IMR-90 (cell line): Measurements from ENCODE around the gene LRRC15. TPM values are rescaled to one million over a fixed set of nuclear protein-coding genes. Genes with fewer than 3 reads are reported as not detected.

Source experiments
- ATAC-seq: fragments of 200-7000 bp; cut with Tn5 transposase; 2 replicates; pipeline ENCODE4 v1.9.1; 2020; ENCODE audit warnings: low read depth, mild to moderate bottlenecking, moderate library complexity
- BruUV-seq: library from RNA; stranded (reverse); fragments of 400-500 nt; replicated peaks from 2 replicates; lab custom pipeline; 2021; lab: Mats Ljungman, UMichigan
- CTCF ChIA-PET: fragments of 300-600 bp; formaldehyde crosslinking; extraction: SDS; loops from one replicate; lab custom pipeline; 2021; ENCODE audit warnings: antibody characterized with exemption; lab: Yijun Ruan, JAX
- POLR2A ChIA-PET: fragments of 300-600 bp; sonication (Branson Sonifier 250); formaldehyde crosslinking; loops from one replicate; lab custom pipeline; 2022; ENCODE audit warnings: antibody characterized with exemption; ENCODE audit not compliant: unreplicated experiment; lab: Charles Lee
- DNase-seq: peaks from one replicate; pipeline ENCODE4 v3.0.0; 2013
- H2AFZ ChIP-seq: replicated peaks from 2 replicates; pipeline ENCODE3; 2013; ENCODE audit warnings: low read length, mild to moderate bottlenecking; ENCODE audit not compliant: poor library complexity
- H2AK5ac ChIP-seq: 2 replicates; pipeline ENCODE4 v1.6.1; 2013; ENCODE audit warnings: low read depth, low read length, inconsistent platforms
- H2AK9ac ChIP-seq: replicated peaks from 2 replicates; pipeline ENCODE3; 2013; ENCODE audit warnings: mild to moderate bottlenecking, low read depth, low read length, moderate library complexity; ENCODE audit not compliant: poor library complexity
- H2BK120ac ChIP-seq: 2 replicates; pipeline ENCODE4 v1.6.1; 2013; ENCODE audit warnings: low read depth, low read length, inconsistent platforms
- H2BK15ac ChIP-seq: 3 replicates; pipeline ENCODE4 v1.6.1; 2013; ENCODE audit warnings: low read depth, low read length, inconsistent platforms
- H2BK20ac ChIP-seq: 2 replicates; pipeline ENCODE4 v1.6.1; 2013; ENCODE audit warnings: low read depth, mild to moderate bottlenecking, inconsistent platforms, low read length, moderate library complexity
- H2BK5ac ChIP-seq: 2 replicates; pipeline ENCODE4 v1.6.1; 2013; ENCODE audit warnings: mild to moderate bottlenecking, low read depth, low read length, inconsistent platforms; ENCODE audit not compliant: poor library complexity, severe bottlenecking
- H3K14ac ChIP-seq: replicated peaks from 2 replicates; pipeline ENCODE4 v1.6.1; 2013; ENCODE audit warnings: low read depth, low read length, inconsistent platforms
- H3K18ac ChIP-seq: 2 replicates; pipeline ENCODE4 v1.6.1; 2013; ENCODE audit warnings: low read depth, low read length, control low read depth
- H3K23ac ChIP-seq: 2 replicates; pipeline ENCODE4 v1.6.1; 2013; ENCODE audit warnings: low read depth, low read length, inconsistent platforms
- H3K27ac ChIP-seq: 2 replicates; pipeline ENCODE4 v1.5.1; 2013; ENCODE audit warnings: mild to moderate bottlenecking, control low read depth, low read length; ENCODE audit not compliant: insufficient read depth
- H3K27me3 ChIP-seq: 2 replicates; pipeline ENCODE4 v1.6.1; 2013; ENCODE audit warnings: low read length; ENCODE audit not compliant: control insufficient read depth, insufficient read depth
- H3K36me3 ChIP-seq: 2 replicates; pipeline ENCODE4 v1.6.1; 2013; ENCODE audit warnings: low read length, mixed read lengths; ENCODE audit not compliant: control insufficient read depth, insufficient read depth
- H3K4ac ChIP-seq: 2 replicates; pipeline ENCODE4 v1.6.1; 2013; ENCODE audit warnings: low read depth, low read length, inconsistent platforms
- H3K4me1 ChIP-seq: 2 replicates; pipeline ENCODE4 v1.6.1; 2013; ENCODE audit warnings: low read length, mixed read lengths; ENCODE audit not compliant: control insufficient read depth, insufficient read depth
- H3K4me2 ChIP-seq: 2 replicates; pipeline ENCODE4 v1.6.1; 2013; ENCODE audit warnings: low read depth, mild to moderate bottlenecking, control low read depth, low read length, moderate library complexity
- H3K4me3 ChIP-seq: 2 replicates; pipeline ENCODE4 v1.5.1; 2013; ENCODE audit warnings: low read depth, mild to moderate bottlenecking, control low read depth, low read length, moderate library complexity; ENCODE audit not compliant: insufficient read depth
- H3K56ac ChIP-seq: 2 replicates; pipeline ENCODE4 v1.6.1; 2013; ENCODE audit warnings: low read length, inconsistent platforms; ENCODE audit not compliant: insufficient read depth; ENCODE audit errors: extremely low read depth
- H3K79me1 ChIP-seq, 2 experiments: 2 replicates each; pipeline ENCODE4 v1.6.1; 2013; ENCODE audit warnings: low read length in 2 of 2, inconsistent platforms in 1 of 2, low read depth in 1 of 2
- H3K9ac ChIP-seq: 2 replicates; pipeline ENCODE4 v1.6.1; 2013; ENCODE audit warnings: low read depth, low read length, control low read depth
- H3K9me1 ChIP-seq: 2 replicates; pipeline ENCODE4 v1.6.1; 2013; ENCODE audit warnings: low read length, inconsistent platforms; ENCODE audit not compliant: insufficient read depth
- H3K9me3 ChIP-seq: 2 replicates; pipeline ENCODE4 v1.6.1; 2013; ENCODE audit warnings: low read length; ENCODE audit not compliant: control insufficient read depth, insufficient read depth
- H4K20me1 ChIP-seq: 2 replicates; pipeline ENCODE4 v1.6.1; 2013; ENCODE audit warnings: low read length, inconsistent platforms; ENCODE audit not compliant: insufficient read depth
- H4K5ac ChIP-seq: 2 replicates; pipeline ENCODE4 v1.6.1; 2013; ENCODE audit warnings: mild to moderate bottlenecking, low read depth, low read length, control low read depth
- H4K8ac ChIP-seq, 2 experiments: 2 replicates each; pipeline ENCODE4 v1.6.1; 2013; ENCODE audit warnings: low read depth in 2 of 2, low read length in 2 of 2, control low read depth in 1 of 2, inconsistent platforms in 1 of 2
- H4K91ac ChIP-seq: 2 replicates; pipeline ENCODE4 v1.6.1; 2013; ENCODE audit warnings: low read depth, low read length, inconsistent platforms; ENCODE audit not compliant: insufficient read depth
- BHLHE40 ChIP-seq: fragments of 150-350 bp; IDR thresholded peaks from 2 replicates; pipeline ENCODE4 v1.6.1; 2016; ENCODE audit warnings: mild to moderate bottlenecking, low read depth, low read length
- CEBPB ChIP-seq: IDR thresholded peaks from 2 replicates; pipeline ENCODE4 v1.6.1; 2012; ENCODE audit warnings: low read depth, low read length, improper control_type of control experiment
- CHD1 ChIP-seq: IDR thresholded peaks from 2 replicates; pipeline ENCODE4 v1.6.1; 2012; ENCODE audit warnings: low read depth, low read length, improper control_type of control experiment
- FOS ChIP-seq: fragments of 150-350 bp; IDR thresholded peaks from 2 replicates; pipeline ENCODE4 v1.6.1; 2016; ENCODE audit warnings: low read depth, low read length
- MAFK ChIP-seq: IDR thresholded peaks from 2 replicates; pipeline ENCODE4 v1.6.1; 2012; ENCODE audit warnings: low read depth, low read length, improper control_type of control experiment
- MAZ ChIP-seq: IDR thresholded peaks from 2 replicates; pipeline ENCODE4 v1.6.1; 2012; ENCODE audit warnings: low read depth, mild to moderate bottlenecking, low read length, improper control_type of control experiment, moderate library complexity, borderline replicate concordance
- MXI1 ChIP-seq: IDR thresholded peaks from 2 replicates; pipeline ENCODE4 v1.6.1; 2012; ENCODE audit warnings: low read depth, mild to moderate bottlenecking, low read length, moderate library complexity, borderline replicate concordance
- NFE2L2 ChIP-seq: fragments of 150-350 bp; IDR thresholded peaks from 2 replicates; pipeline ENCODE4 v1.6.1; 2016; ENCODE audit warnings: low read depth, mild to moderate bottlenecking, low read length
- POLR2A ChIP-seq: IDR thresholded peaks from 2 replicates; pipeline ENCODE4 v1.6.1; 2012; ENCODE audit warnings: mild to moderate bottlenecking, low read depth, low read length
- RAD21 ChIP-seq: IDR thresholded peaks from 2 replicates; pipeline ENCODE4 v1.6.1; 2012; ENCODE audit warnings: low read length, improper control_type of control experiment
- RCOR1 ChIP-seq: IDR thresholded peaks from 2 replicates; pipeline ENCODE4 v1.6.1; 2012; ENCODE audit warnings: mild to moderate bottlenecking, low read length, improper control_type of control experiment; ENCODE audit not compliant: insufficient replicate concordance
- RFX5 ChIP-seq: IDR thresholded peaks from 2 replicates; pipeline ENCODE4 v1.8.0; 2012; ENCODE audit warnings: low read depth, mild to moderate bottlenecking, low read length, moderate library complexity
- SMC3 ChIP-seq: fragments of 150-350 bp; IDR thresholded peaks from 2 replicates; pipeline ENCODE4 v1.6.1; 2016; ENCODE audit warnings: low read depth, mild to moderate bottlenecking, antibody characterized with exemption, low read length, moderate library complexity
- WGBS, 2 experiments: methylation state at CpG; one replicate each; pipeline versions ENCODE4 v1.1.5 to v1.1.7; 2013; ENCODE audit warnings: missing lambda C conversion rate in 2 of 2; ENCODE audit not compliant: insufficient read length in 1 of 2; ENCODE audit errors: extremely low coverage in 2 of 2; 5-methylcytosine and 5-hydroxymethylcytosine counted together
- dilution Hi-C: fragments of 300-500 bp; cut with HindIII; formaldehyde crosslinking; loops from one replicate; pipeline ENCODE4 v1.14.3; 2018; ENCODE audit warnings: low sequenced_read_pairs; ENCODE audit not compliant: unreplicated experiment
- in situ Hi-C: fragments of 300-500 bp; cut with MboI; formaldehyde crosslinking; loops from 3 replicates; pipeline ENCODE4 v1.14.3; 2019; ENCODE audit warnings: low sequenced_read_pairs, inconsistent platforms, mixed read lengths
- intact Hi-C: fragments of 100-400 bp; cut with micrococcal nuclease; formaldehyde crosslinking; loops from 2 replicates; pipeline ENCODE4 v1.10.0; 2022
- polyA plus RNA-seq, 3 experiments: library from polyadenylated mRNA; depleted of rRNA; stranded (reverse); fragments of >200 nt; gene quantifications; 2 replicates each; pipeline ENCODE4 v1.2.3, GENCODE V29; 2012; ENCODE audit warnings: low replicate concordance in 1 of 3
- total RNA-seq: library from RNA; depleted of rRNA; stranded (reverse); fragments of >200 nt; gene quantifications from 2 replicates; pipeline ENCODE4 v1.2.3, GENCODE V29; 2012
- TF ChIP-seq, protein P1 (sequence below): fragments of 150-350 bp; IDR thresholded peaks from 2 replicates; pipeline ENCODE4 v1.6.1; 2017; ENCODE audit warnings: mild to moderate bottlenecking, antibody characterized with exemption, low read length, low read depth
- TF ChIP-seq, protein P2 (sequence below): conservative IDR thresholded peaks from 2 replicates; pipeline ENCODE4 v1.5.1; 2012; ENCODE audit warnings: mild to moderate bottlenecking, low read depth, low read length, improper control_type of control experiment
- TF ChIP-seq, protein P3 (sequence below): fragments of 150-350 bp; IDR thresholded peaks from 2 replicates; pipeline ENCODE4 v1.6.1; 2016; ENCODE audit warnings: low read depth, mild to moderate bottlenecking, low read length, moderate library complexity, borderline replicate concordance

LRRC15 gene
- total and polyA plus RNA-seq, 2 of the 4 experiments (the other 2 are of a cell fraction): 2.5 to 9.0 TPM

DNA sequence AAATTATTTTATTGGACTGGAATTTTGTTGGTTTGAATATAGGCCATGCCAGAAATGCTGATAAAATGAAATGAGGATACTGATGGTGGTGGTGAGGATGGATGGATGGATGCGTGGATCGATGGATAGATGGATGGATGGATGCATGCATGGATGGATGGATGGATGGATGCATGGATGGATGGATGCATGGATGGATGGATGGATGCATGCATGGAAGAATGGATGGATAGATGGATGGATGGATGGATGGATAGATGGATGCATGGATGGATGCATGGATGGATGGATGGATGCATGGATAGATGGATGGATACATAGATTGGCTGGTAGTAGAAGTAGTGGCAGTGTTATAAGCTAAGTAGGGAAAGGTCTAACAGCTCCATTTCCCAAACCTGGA lies 58.5 kb downstream of the LRRC15 start:
- Histone ChIP-seq H3K27me3 (peaks cover 76% of the 10 kb centered on the region), H3K36me3 (no peaks in the 10 kb centered on the region), H3K23ac (no peak overlapping the region), H3K27ac (no peak overlapping the region), H4K8ac (no peak overlapping the region), H2BK20ac (no peak overlapping the region), H3K79me1 (no peaks in the 10 kb centered on the region), H2AFZ (no peak overlapping the region), H4K20me1 (no peaks in the 10 kb centered on the region), H3K4me3 (no peak overlapping the region), H2AK5ac (no peak overlapping the region), H3K4me1 (peaks cover 3% of the 10 kb centered on the region; the same call in 1 of the 2 replicates), H3K56ac (no peak overlapping the region), H2BK15ac (no peak overlapping the region), H2BK120ac (no peak overlapping the region), H3K14ac (no peak overlapping the region), H3K9me3 (no peaks in the 10 kb centered on the region), H4K91ac (no peak overlapping the region), H3K9ac (no peak overlapping the region), H2BK5ac (no peak overlapping the region), H4K5ac (no peak overlapping the region), H2AK9ac (no peak overlapping the region), H3K4me2 (no peak overlapping the region), H3K4ac (no peak overlapping the region), H3K9me1 (no peaks in the 10 kb centered on the region), H3K18ac (no peak overlapping the region)
- no TSS peak for BruUV-seq
- intact Hi-C loops: loop anchor here (10.0 kb wide), 2 partner anchors 306 to 1846 kb away; no protein-coding TSS in a partner anchor
- WGBS, 2 experiments: 85% methylated on average over 2 of the region's 2 CpGs; no CpG with 5 or more reads in 1 of the 2 experiments
- dilution Hi-C loops: no loop called here
- ChIA-PET CTCF (no interaction called here), POLR2A (no interaction called here)
- in situ Hi-C loops: loop anchor here (10.0 kb wide), 1 partner anchor 646 kb away; no protein-coding TSS in a partner anchor
- TF ChIP-seq CHD1 (no peak), RCOR1 (no peak), RFX5 (no peak), MXI1 (no peak), MAZ (no peak), RAD21 (no peak), NFE2L2 (no peak), SMC3 (no peak), POLR2A (no peak), CEBPB (no peak), MAFK (no peak), BHLHE40 (no peak), FOS (no peak)
- TF ChIP-seq, protein P1, sequence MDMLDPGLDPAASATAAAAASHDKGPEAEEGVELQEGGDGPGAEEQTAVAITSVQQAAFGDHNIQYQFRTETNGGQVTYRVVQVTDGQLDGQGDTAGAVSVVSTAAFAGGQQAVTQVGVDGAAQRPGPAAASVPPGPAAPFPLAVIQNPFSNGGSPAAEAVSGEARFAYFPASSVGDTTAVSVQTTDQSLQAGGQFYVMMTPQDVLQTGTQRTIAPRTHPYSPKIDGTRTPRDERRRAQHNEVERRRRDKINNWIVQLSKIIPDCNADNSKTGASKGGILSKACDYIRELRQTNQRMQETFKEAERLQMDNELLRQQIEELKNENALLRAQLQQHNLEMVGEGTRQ: no peak
- TF ChIP-seq, protein P2, sequence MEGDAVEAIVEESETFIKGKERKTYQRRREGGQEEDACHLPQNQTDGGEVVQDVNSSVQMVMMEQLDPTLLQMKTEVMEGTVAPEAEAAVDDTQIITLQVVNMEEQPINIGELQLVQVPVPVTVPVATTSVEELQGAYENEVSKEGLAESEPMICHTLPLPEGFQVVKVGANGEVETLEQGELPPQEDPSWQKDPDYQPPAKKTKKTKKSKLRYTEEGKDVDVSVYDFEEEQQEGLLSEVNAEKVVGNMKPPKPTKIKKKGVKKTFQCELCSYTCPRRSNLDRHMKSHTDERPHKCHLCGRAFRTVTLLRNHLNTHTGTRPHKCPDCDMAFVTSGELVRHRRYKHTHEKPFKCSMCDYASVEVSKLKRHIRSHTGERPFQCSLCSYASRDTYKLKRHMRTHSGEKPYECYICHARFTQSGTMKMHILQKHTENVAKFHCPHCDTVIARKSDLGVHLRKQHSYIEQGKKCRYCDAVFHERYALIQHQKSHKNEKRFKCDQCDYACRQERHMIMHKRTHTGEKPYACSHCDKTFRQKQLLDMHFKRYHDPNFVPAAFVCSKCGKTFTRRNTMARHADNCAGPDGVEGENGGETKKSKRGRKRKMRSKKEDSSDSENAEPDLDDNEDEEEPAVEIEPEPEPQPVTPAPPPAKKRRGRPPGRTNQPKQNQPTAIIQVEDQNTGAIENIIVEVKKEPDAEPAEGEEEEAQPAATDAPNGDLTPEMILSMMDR: no peak
- TF ChIP-seq, protein P3, sequence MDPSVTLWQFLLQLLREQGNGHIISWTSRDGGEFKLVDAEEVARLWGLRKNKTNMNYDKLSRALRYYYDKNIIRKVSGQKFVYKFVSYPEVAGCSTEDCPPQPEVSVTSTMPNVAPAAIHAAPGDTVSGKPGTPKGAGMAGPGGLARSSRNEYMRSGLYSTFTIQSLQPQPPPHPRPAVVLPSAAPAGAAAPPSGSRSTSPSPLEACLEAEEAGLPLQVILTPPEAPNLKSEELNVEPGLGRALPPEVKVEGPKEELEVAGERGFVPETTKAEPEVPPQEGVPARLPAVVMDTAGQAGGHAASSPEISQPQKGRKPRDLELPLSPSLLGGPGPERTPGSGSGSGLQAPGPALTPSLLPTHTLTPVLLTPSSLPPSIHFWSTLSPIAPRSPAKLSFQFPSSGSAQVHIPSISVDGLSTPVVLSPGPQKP: no peak
- ATAC-seq: no peak
- DNase-seq: no peak
